Karpas-422 (cell line): ENCODE results near the gene SIRT3. TPM values are rescaled to one million over a fixed set of nuclear protein-coding genes. Genes with fewer than 3 reads are reported as not detected.

ENCODE experiments used
- total RNA-seq: library from RNA; depleted of rRNA; stranded (reverse); fragments of >200 nt; shearing (Covaris generic); gene quantifications from 2 replicates; pipeline ENCODE4 v1.2.3, GENCODE V29; 2014; ENCODE audit warnings: low replicate concordance; rRNA removed

SIRT3 gene
- total RNA-seq, 1 experiment from 2014 or later = 13.6 TPM

Other genes starting within 250 kb of the SIRT3 start
- not detected in 2 replicates for gene SCGB1C1, start 43.3 kb downstream of the SIRT3 start, total RNA-seq
- 16.8 TPM in 2 replicates for gene BET1L, start 28.9 kb downstream of the SIRT3 start, total RNA-seq
- 56.2 and 86.1 TPM in 2 replicates for gene RIC8A, start 28.6 kb downstream of the SIRT3 start, total RNA-seq
- gene PSMD13, start 634 bp upstream of the SIRT3 start, total RNA-seq = 86.7 and 92.7 TPM in 2 replicates
- gene NLRP6, start 42.1 kb upstream of the SIRT3 start, total RNA-seq = 0.11 TPM in 1 of 2 replicates, not detected in the other
- gene PGGHG, start 52.8 kb upstream of the SIRT3 start, total RNA-seq = 17.0 and 24.2 TPM in 2 replicates
- not detected in 2 replicates for gene IFITM5, start 63.2 kb upstream of the SIRT3 start, total RNA-seq
- gene IFITM2, start 71.5 kb upstream of the SIRT3 start, total RNA-seq = 18.5 and 19.4 TPM in 2 replicates
- 125 and 216 TPM in 2 replicates for gene IFITM1, start 77.7 kb upstream of the SIRT3 start, total RNA-seq
- gene IFITM3, start 84.5 kb upstream of the SIRT3 start, total RNA-seq = 1.7 TPM in 1 of 2 replicates, not detected in the other
- gene B4GALNT4, start 133.2 kb upstream of the SIRT3 start, total RNA-seq = not detected in 2 replicates
- 0.76 TPM in 1 of 2 replicates, not detected in the other for gene PKP3, start 157.9 kb upstream of the SIRT3 start, total RNA-seq
- gene SIGIRR, start 178.7 kb upstream of the SIRT3 start, total RNA-seq = 28.9 and 34.6 TPM in 2 replicates
- 1.4 and 2.2 TPM in 2 replicates for gene ANO9, start 205.7 kb upstream of the SIRT3 start, total RNA-seq
- gene PTDSS2, start 213.9 kb upstream of the SIRT3 start, total RNA-seq = 13.5 and 25.4 TPM in 2 replicates